HEK293 (cell line): Measurements from ENCODE around the gene MYO15B.

Experiments
- CTCF ChIA-PET: fragments of 350-600 bp; formaldehyde crosslinking; extraction: SDS; loops from one replicate; lab custom pipeline; 2021; ENCODE audit warnings: antibody characterized with exemption; lab: Yijun Ruan, JAX
- POLR2A ChIA-PET: fragments of 300-600 bp; formaldehyde crosslinking; extraction: SDS; loops from one replicate; lab custom pipeline; 2020; ENCODE audit warnings: antibody characterized with exemption, inconsistent platforms; lab: Yijun Ruan, JAX
- H3K27ac ChIP-seq: fragments of 200-500 bp; sonication (Bioruptor generic); 2 replicates; pipeline ENCODE4 v1.5.1; 2014; ENCODE audit warnings: low read depth, low read length, control low read depth, inconsistent platforms; ENCODE audit errors: extremely low read depth
- H3K36me3 ChIP-seq, 2 experiments: fragments of 200-500 bp in 1 of 2; sonication (Bioruptor generic) in 1 of 2; 1 replicate in 1 of 2; 2 replicates in 1 of 2; pipeline ENCODE4 v1.5.1; 2014 to 2017; ENCODE audit warnings: inconsistent platforms in 2 of 2, low read length in 2 of 2; ENCODE audit not compliant: control insufficient read depth in 2 of 2, insufficient read depth in 1 of 2
- H3K4me1 ChIP-seq: fragments of 200-500 bp; sonication (Bioruptor generic); 2 replicates; pipeline ENCODE4 v1.5.1; 2014; ENCODE audit warnings: mild to moderate bottlenecking, low read length, inconsistent platforms; ENCODE audit not compliant: control insufficient read depth, insufficient read depth
- H3K4me3 ChIP-seq: 2 replicates; pipeline ENCODE4 v1.5.1; 2011; ENCODE audit warnings: low read depth, mild to moderate bottlenecking, control low read depth, low read length, moderate library complexity
- H3K9me3 ChIP-seq: fragments of 200-500 bp; sonication (Bioruptor generic); 2 replicates; pipeline ENCODE4 v1.5.1; 2014; ENCODE audit warnings: low read depth, low read length, inconsistent platforms; ENCODE audit not compliant: control insufficient read depth, insufficient read depth
- GLI2 ChIP-seq: fragments of 450-650 bp; formaldehyde crosslinking; IDR thresholded peaks from 2 replicates; pipeline ENCODE4; 2017; ENCODE audit warnings: missing biosample characterization, missing genetic modification characterization, low read depth, borderline replicate concordance
- INSM2 ChIP-seq: fragments of 450-650 bp; formaldehyde crosslinking; IDR thresholded peaks from 2 replicates; pipeline ENCODE4 v1.5.1; 2016; ENCODE audit warnings: missing biosample characterization, missing genetic modification characterization
- KLF16 ChIP-seq: fragments of 450-650 bp; formaldehyde crosslinking; IDR thresholded peaks from 2 replicates; pipeline ENCODE4 v1.5.1; 2017; ENCODE audit warnings: missing biosample characterization, missing genetic modification characterization
- MEIS1 ChIP-seq: sonication (generic); formaldehyde crosslinking; IDR thresholded peaks from 2 replicates; pipeline ENCODE4 v1.8.1; 2022; ENCODE audit warnings: missing genetic modification reagents, mild to moderate bottlenecking, borderline replicate concordance
- PATZ1 ChIP-seq: fragments of 450-650 bp; formaldehyde crosslinking; IDR thresholded peaks from 2 replicates; pipeline ENCODE4 v1.5.1; 2016; ENCODE audit warnings: missing biosample characterization, missing genetic modification characterization
- PRDM1 ChIP-seq: fragments of 450-650 bp; formaldehyde crosslinking; IDR thresholded peaks from 2 replicates; pipeline ENCODE4; 2016; ENCODE audit warnings: missing biosample characterization, missing genetic modification characterization
- SETDB1 ChIP-seq: IDR thresholded peaks from one replicate; pipeline ENCODE4 v1.6.1; 2017; ENCODE audit warnings: mild to moderate bottlenecking, low read length, moderate library complexity, mixed read lengths; ENCODE audit not compliant: insufficient read length
- ZBTB7A ChIP-seq: fragments of 450-650 bp; formaldehyde crosslinking; IDR thresholded peaks from 2 replicates; pipeline ENCODE4 v1.5.1; 2016; ENCODE audit warnings: low read depth, missing biosample characterization, missing genetic modification characterization
- ZNF10 ChIP-seq: fragments of 450-650 bp; formaldehyde crosslinking; IDR thresholded peaks from 2 replicates; pipeline ENCODE4 v1.5.1; 2017; ENCODE audit warnings: missing biosample characterization, missing genetic modification characterization
- ZNF138 ChIP-seq: fragments of 450-650 bp; formaldehyde crosslinking; IDR thresholded peaks from 2 replicates; pipeline ENCODE4 v1.5.1; 2016; ENCODE audit warnings: missing biosample characterization, missing genetic modification characterization, borderline replicate concordance
- ZNF214 ChIP-seq: fragments of 450-650 bp; formaldehyde crosslinking; IDR thresholded peaks from 2 replicates; pipeline ENCODE4 v1.5.1; 2017; ENCODE audit warnings: missing biosample characterization, mild to moderate bottlenecking, missing genetic modification characterization, borderline replicate concordance
- ZNF24 ChIP-seq: fragments of 450-650 bp; formaldehyde crosslinking; IDR thresholded peaks from 2 replicates; pipeline ENCODE4 v1.5.1; 2016; ENCODE audit warnings: missing biosample characterization, missing genetic modification characterization
- ZNF266 ChIP-seq: fragments of 450-650 bp; formaldehyde crosslinking; IDR thresholded peaks from 2 replicates; pipeline ENCODE4 v1.5.1; 2016; ENCODE audit warnings: missing biosample characterization, missing genetic modification characterization, low read depth
- ZNF280C ChIP-seq: fragments of 450-650 bp; formaldehyde crosslinking; IDR thresholded peaks from 2 replicates; pipeline ENCODE4 v1.5.1; 2016; ENCODE audit warnings: missing biosample characterization, missing genetic modification characterization
- ZNF280D ChIP-seq: fragments of 450-650 bp; formaldehyde crosslinking; IDR thresholded peaks from 2 replicates; pipeline ENCODE4 v1.5.1; 2016; ENCODE audit warnings: missing biosample characterization, missing genetic modification characterization
- ZNF302 ChIP-seq: fragments of 450-650 bp; formaldehyde crosslinking; IDR thresholded peaks from 2 replicates; pipeline ENCODE4 v1.5.1; 2016; ENCODE audit warnings: missing biosample characterization, missing genetic modification characterization, low read depth
- ZNF341 ChIP-seq: fragments of 450-650 bp; formaldehyde crosslinking; IDR thresholded peaks from 2 replicates; pipeline ENCODE4; 2016; ENCODE audit warnings: low read depth, missing biosample characterization, missing genetic modification characterization
- ZNF521 ChIP-seq: fragments of 450-650 bp; formaldehyde crosslinking; IDR thresholded peaks from 2 replicates; pipeline ENCODE4 v1.5.1; 2017; ENCODE audit warnings: missing biosample characterization, mild to moderate bottlenecking, missing genetic modification characterization
- ZNF621 ChIP-seq: fragments of 450-650 bp; formaldehyde crosslinking; IDR thresholded peaks from 2 replicates; pipeline ENCODE4 v1.5.1; 2017; ENCODE audit warnings: missing biosample characterization, missing genetic modification characterization
- ZNF660 ChIP-seq: fragments of 450-650 bp; IDR thresholded peaks from 2 replicates; pipeline ENCODE4 v1.5.1; 2018; ENCODE audit warnings: missing biosample characterization, mild to moderate bottlenecking, missing genetic modification characterization

Gene MYO15B

GRCh38 chr17:75591722-75592302 is 4.2 kb downstream of the MYO15B start:
- TF ChIP-seq KLF16, result no peak
- no peak for TF ChIP-seq ZNF660
- no peak for TF ChIP-seq ZNF138 (tag by site-specific recombination)
- TF ChIP-seq MEIS1 (CRISPR knock-in tag), result no peak
- TF ChIP-seq ZNF214, result no peak
- no peak for TF ChIP-seq ZNF280D (tag by site-specific recombination)
- no peak for TF ChIP-seq GLI2
- TF ChIP-seq ZNF10 (tag by site-specific recombination), result no peak
- no peak for TF ChIP-seq SETDB1
- TF ChIP-seq ZNF266 (tag by site-specific recombination), result no peak
- TF ChIP-seq ZNF280C (tag by site-specific recombination), result no peak
- TF ChIP-seq ZNF521 (tag by site-specific recombination), result no peak
- TF ChIP-seq ZNF621 (tag by site-specific recombination), result no peak
- TF ChIP-seq PATZ1, result no peak
- no peak for TF ChIP-seq ZNF24
- TF ChIP-seq PRDM1 (tag by site-specific recombination), result no peak
- no peak for TF ChIP-seq INSM2 (tag by site-specific recombination)
- no peak for TF ChIP-seq ZBTB7A (tag by site-specific recombination)
- TF ChIP-seq ZNF341, result no peak
- TF ChIP-seq ZNF302 (tag by site-specific recombination), result no peak
- TF ChIP-seq, all 188 proteins: peak for 0
- no peaks in the 10 kb centered on the region for H3K9me3 ChIP-seq
- no peak overlapping the region for H3K4me3 ChIP-seq
- no peak overlapping the region for H3K27ac ChIP-seq
- POLR2A ChIA-PET, result interaction anchor here (2.5 kb wide), 1 partner anchor 8 kb away, joined by 9 read pairs; no protein-coding TSS in a partner anchor
- H3K36me3 ChIP-seq, result no peaks in the 10 kb centered on the region
- CTCF ChIA-PET, result interaction anchor here (0.6 to 5.1 kb wide), 5 partner anchors 10 to 297 kb away, joined by 4 to 58 read pairs (median 11); partner anchors contain the start of gene SMIM5
- H3K4me1 ChIP-seq, result peaks cover 2% of the 10 kb centered on the region; the same call in 1 of the 2 replicates
